ENCODE data around the gene RABGAP1L.

- TF ChIP-seq CTCF (IDR thresholded peaks at IDR 0.05; ENCODE audit: control extremely low read depth in 1 of 3, insufficient read depth in 1 of 3, low read depth in 1 of 3, low read length in 3 of 3) (no peak), KDM5A (IDR thresholded peaks at IDR 0.05; ENCODE audit: low read length) (no peak), RAD21 (IDR thresholded peaks at IDR 0.05 in 1 of 2, conservative IDR thresholded peaks at IDR 0.05 in 1 of 2; ENCODE audit: low read depth in 2 of 2, low read length in 2 of 2) (no peak), POLR2AphosphoS5 (IDR thresholded peaks at IDR 0.05; ENCODE audit: low read depth, low read length) (no peak), SP2 (IDR thresholded peaks at IDR 0.05; ENCODE audit: low read length) (no peak), SRF (IDR thresholded peaks at IDR 0.05; ENCODE audit: low read depth, low read length) (no peak), EP300 (IDR thresholded peaks at IDR 0.05; ENCODE audit: borderline replicate concordance in 1 of 2, low read depth in 2 of 2, low read length in 2 of 2) (no peak), RFX5 (IDR thresholded peaks at IDR 0.05; ENCODE audit: borderline replicate concordance, low read depth, low read length) (no peak), NRF1 (IDR thresholded peaks at IDR 0.05; ENCODE audit: low read depth, low read length) (no peak), CEBPB (IDR thresholded peaks at IDR 0.05; ENCODE audit: low read depth, low read length) (no peak)
These were observed 717.9 kb downstream of the RABGAP1L start for GRCh38 chr1:174877208-174877673.

Data from H1 (cell line).